ENCODE measurements around the gene ELMO2. TPM values are rescaled to one million over a fixed set of nuclear protein-coding genes. Genes with fewer than 3 reads are reported as not detected.

ELMO2 gene
- total RNA-seq, 1 experiment from 2014 or later: 28.4 TPM

GRCh38 chr20:46365487-46366220, 40.8 kb downstream of the ELMO2 start:
- Mint-ChIP-seq H3K27me3 (ENCODE audit: low read depth) (no peaks in the 10 kb centered on the region), H3K36me3 (peaks cover 35% of the 10 kb centered on the region), H3K9me3 (no peaks in the 10 kb centered on the region), H3K4me3 (peak overlapping the region; percentile 91), H3K4me1 (peaks cover 13% of the 10 kb centered on the region), H3K27ac (no peak overlapping the region)
- TF ChIP-seq NFE2L1 (CRISPR knock-in tag; IDR thresholded peaks at IDR 0.05) (no peak), FOXP1 (CRISPR knock-in tag; IDR thresholded peaks at IDR 0.05; ENCODE audit: borderline replicate concordance) (no peak), ZNF532 (CRISPR knock-in tag; IDR thresholded peaks at IDR 0.05; ENCODE audit: borderline replicate concordance) (no peak), TP53 (CRISPR knock-in tag; IDR thresholded peaks at IDR 0.05) (no peak), IRF2 (CRISPR knock-in tag; IDR thresholded peaks at IDR 0.05; ENCODE audit: borderline replicate concordance, low read depth) (no peak), NR3C1 (CRISPR knock-in tag; conservative IDR thresholded peaks at IDR 0.05; ENCODE audit: low read depth) (no peak), NFATC4 (CRISPR knock-in tag; IDR thresholded peaks at IDR 0.05) (no peak), ZNF671 (CRISPR knock-in tag; IDR thresholded peaks at IDR 0.05) (no peak), ZNF416 (CRISPR knock-in tag; IDR thresholded peaks at IDR 0.05) (no peak), PREB (CRISPR knock-in tag; IDR thresholded peaks at IDR 0.05; ENCODE audit: borderline replicate concordance) (no peak), PRRX2 (CRISPR knock-in tag; IDR thresholded peaks at IDR 0.05) (no peak)
- TF ChIP-seq, protein P1, sequence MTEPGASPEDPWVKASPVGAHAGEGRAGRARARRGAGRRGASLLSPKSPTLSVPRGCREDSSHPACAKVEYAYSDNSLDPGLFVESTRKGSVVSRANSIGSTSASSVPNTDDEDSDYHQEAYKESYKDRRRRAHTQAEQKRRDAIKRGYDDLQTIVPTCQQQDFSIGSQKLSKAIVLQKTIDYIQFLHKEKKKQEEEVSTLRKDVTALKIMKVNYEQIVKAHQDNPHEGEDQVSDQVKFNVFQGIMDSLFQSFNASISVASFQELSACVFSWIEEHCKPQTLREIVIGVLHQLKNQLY (CRISPR knock-in tag; IDR thresholded peaks at IDR 0.05): no peak
- TF ChIP-seq, protein P2, sequence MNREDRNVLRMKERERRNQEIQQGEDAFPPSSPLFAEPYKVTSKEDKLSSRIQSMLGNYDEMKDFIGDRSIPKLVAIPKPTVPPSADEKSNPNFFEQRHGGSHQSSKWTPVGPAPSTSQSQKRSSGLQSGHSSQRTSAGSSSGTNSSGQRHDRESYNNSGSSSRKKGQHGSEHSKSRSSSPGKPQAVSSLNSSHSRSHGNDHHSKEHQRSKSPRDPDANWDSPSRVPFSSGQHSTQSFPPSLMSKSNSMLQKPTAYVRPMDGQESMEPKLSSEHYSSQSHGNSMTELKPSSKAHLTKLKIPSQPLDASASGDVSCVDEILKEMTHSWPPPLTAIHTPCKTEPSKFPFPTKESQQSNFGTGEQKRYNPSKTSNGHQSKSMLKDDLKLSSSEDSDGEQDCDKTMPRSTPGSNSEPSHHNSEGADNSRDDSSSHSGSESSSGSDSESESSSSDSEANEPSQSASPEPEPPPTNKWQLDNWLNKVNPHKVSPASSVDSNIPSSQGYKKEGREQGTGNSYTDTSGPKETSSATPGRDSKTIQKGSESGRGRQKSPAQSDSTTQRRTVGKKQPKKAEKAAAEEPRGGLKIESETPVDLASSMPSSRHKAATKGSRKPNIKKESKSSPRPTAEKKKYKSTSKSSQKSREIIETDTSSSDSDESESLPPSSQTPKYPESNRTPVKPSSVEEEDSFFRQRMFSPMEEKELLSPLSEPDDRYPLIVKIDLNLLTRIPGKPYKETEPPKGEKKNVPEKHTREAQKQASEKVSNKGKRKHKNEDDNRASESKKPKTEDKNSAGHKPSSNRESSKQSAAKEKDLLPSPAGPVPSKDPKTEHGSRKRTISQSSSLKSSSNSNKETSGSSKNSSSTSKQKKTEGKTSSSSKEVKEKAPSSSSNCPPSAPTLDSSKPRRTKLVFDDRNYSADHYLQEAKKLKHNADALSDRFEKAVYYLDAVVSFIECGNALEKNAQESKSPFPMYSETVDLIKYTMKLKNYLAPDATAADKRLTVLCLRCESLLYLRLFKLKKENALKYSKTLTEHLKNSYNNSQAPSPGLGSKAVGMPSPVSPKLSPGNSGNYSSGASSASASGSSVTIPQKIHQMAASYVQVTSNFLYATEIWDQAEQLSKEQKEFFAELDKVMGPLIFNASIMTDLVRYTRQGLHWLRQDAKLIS (CRISPR knock-in tag; IDR thresholded peaks at IDR 0.05; ENCODE audit: borderline replicate concordance): no peak
- no peak for DNase-seq (ENCODE audit: low spot score)
- ATAC-seq: no peak
- ChIA-PET CTCF (interaction anchor here (0.9 to 2.2 kb wide), 6 partner anchors 10 to 266 kb away, joined by 3 to 16 read pairs (median 6); partner anchors contain the start of gene ELMO2), POLR2A (no interaction called here)
